MM.1S (cell line): ENCODE measurements around the gene WFIKKN2.
A peak's percentile ranks its signal among the peaks of the same experiment; 100 is the strongest.

Source experiments
- DNase-seq: peaks from one replicate; pipeline ENCODE4 v3.0.0-alpha.2; 2015
- H2AFZ ChIP-seq: fragments of 300-600 bp; sonication (generic); 2 replicates; pipeline ENCODE4 v1.6.0; 2016; ENCODE audit warnings: antibody characterized with exemption, low read length
- H3F3A ChIP-seq: fragments of 300-600 bp; sonication (generic); 2 replicates; pipeline ENCODE4 v1.6.1; 2016; ENCODE audit warnings: mild to moderate bottlenecking, antibody characterized with exemption, low read length, moderate library complexity, mixed read lengths; ENCODE audit not compliant: insufficient read depth
- H3K27ac ChIP-seq: fragments of 300-600 bp; sonication (generic); 2 replicates; pipeline ENCODE4 v1.5.1; 2016; ENCODE audit warnings: mild to moderate bottlenecking, low read length
- H3K27me3 ChIP-seq: fragments of 300-600 bp; sonication (generic); replicated peaks from 2 replicates; pipeline ENCODE4 v1.6.0; 2016; ENCODE audit warnings: low read length; ENCODE audit not compliant: insufficient read depth
- H3K36me3 ChIP-seq: fragments of 300-600 bp; sonication (generic); replicated peaks from 2 replicates; pipeline ENCODE4 v1.6.1; 2016; ENCODE audit warnings: mild to moderate bottlenecking, low read length, mixed read lengths; ENCODE audit not compliant: insufficient read depth
- H3K4me1 ChIP-seq: fragments of 300-600 bp; sonication (generic); 2 replicates; pipeline ENCODE4 v1.6.1; 2016; ENCODE audit warnings: low read length, mixed read lengths
- H3K4me2 ChIP-seq: fragments of 300-600 bp; sonication (generic); 2 replicates; pipeline ENCODE4 v1.6.0; 2016; ENCODE audit warnings: low read depth, low read length
- H3K4me3 ChIP-seq: fragments of 300-600 bp; sonication (generic); 2 replicates; pipeline ENCODE4 v1.5.1; 2016; ENCODE audit warnings: low read length, mixed read lengths
- H3K79me2 ChIP-seq: fragments of 300-600 bp; sonication (generic); 2 replicates; pipeline ENCODE4 v1.6.1; 2016; ENCODE audit warnings: mixed run types, low read length, mixed read lengths
- H3K9ac ChIP-seq: fragments of 300-600 bp; sonication (generic); 2 replicates; pipeline ENCODE4 v1.6.1; 2016; ENCODE audit warnings: low read length, mixed read lengths
- H3K9me2 ChIP-seq: fragments of 300-600 bp; sonication (generic); replicated peaks from 2 replicates; pipeline ENCODE4 v1.6.1; 2016; ENCODE audit warnings: mild to moderate bottlenecking, low read length, mixed read lengths; ENCODE audit not compliant: insufficient read depth
- H3K9me3 ChIP-seq: fragments of 300-600 bp; sonication (generic); replicated peaks from 2 replicates; pipeline ENCODE4 v1.6.1; 2016; ENCODE audit warnings: mild to moderate bottlenecking, low read length, mixed read lengths; ENCODE audit not compliant: insufficient read depth
- H4K20me1 ChIP-seq: fragments of 300-600 bp; sonication (generic); 2 replicates; pipeline ENCODE4 v1.6.1; 2016; ENCODE audit warnings: mild to moderate bottlenecking, low read length, moderate library complexity, mixed read lengths; ENCODE audit not compliant: insufficient read depth
- CTCF ChIP-seq: fragments of 300-600 bp; sonication (generic); IDR thresholded peaks from 2 replicates; pipeline ENCODE4 v1.5.1; 2016; ENCODE audit warnings: antibody characterized with exemption, low read length, mixed read lengths
- EZH2 ChIP-seq: fragments of 300-600 bp; sonication (generic); optimal IDR thresholded peaks from 2 replicates; pipeline ENCODE3; 2017; ENCODE audit warnings: low read depth, mild to moderate bottlenecking, antibody characterized with exemption, low read length, mixed read lengths
- EZH2phosphoT487 ChIP-seq: fragments of 300-600 bp; sonication (generic); IDR thresholded peaks from 2 replicates; pipeline ENCODE4 v1.6.1; 2018; ENCODE audit warnings: antibody characterized with exemption, low read length

Gene WFIKKN2

GRCh38 chr17:50861334-50861676 is 25.9 kb downstream of the WFIKKN2 start:
- Histone ChIP-seq H4K20me1 (no peaks in the 10 kb centered on the region), H2AFZ (no peak overlapping the region), H3K27ac (no peak overlapping the region), H3K9ac (no peak overlapping the region), H3K4me3 (no peak overlapping the region), H3K9me2 (no peaks in the 10 kb centered on the region), H3K4me1 (peaks cover 5% of the 10 kb centered on the region; the same call in 1 of the 2 replicates), H3F3A (peaks cover 12% of the 10 kb centered on the region), H3K27me3 (no peaks in the 10 kb centered on the region), H3K4me2 (no peak overlapping the region), H3K9me3 (no peaks in the 10 kb centered on the region), H3K79me2 (peaks cover 41% of the 10 kb centered on the region), H3K36me3 (peaks cover 4% of the 10 kb centered on the region; the same call in 1 of the 2 replicates)
- DNase-seq, result no peak
- TF ChIP-seq CTCF (no peak), EZH2 (no peak), EZH2phosphoT487 (no peak)

- Histone ChIP-seq H3K9me2 (no peaks in the 10 kb centered on the region), H3K9ac (no peak overlapping the region), H2AFZ (no peak overlapping the region), H3F3A (peaks cover 17% of the 10 kb centered on the region), H3K27me3 (no peaks in the 10 kb centered on the region), H4K20me1 (no peaks in the 10 kb centered on the region), H3K4me2 (no peak overlapping the region), H3K9me3 (no peaks in the 10 kb centered on the region), H3K36me3 (peaks cover 4% of the 10 kb centered on the region; the same call in 1 of the 2 replicates), H3K4me1 (peaks cover 5% of the 10 kb centered on the region; the same call in 1 of the 2 replicates), H3K4me3 (no peak overlapping the region), H3K27ac (no peak overlapping the region), H3K79me2 (peaks cover 41% of the 10 kb centered on the region)
- TF ChIP-seq CTCF (no peak), EZH2 (no peak), EZH2phosphoT487 (no peak)
- DNase-seq, result no peak
These were observed 26.6 kb downstream of the WFIKKN2 start for GRCh38 chr17:50861822-50862528.

- Histone ChIP-seq H4K20me1 (no peaks in the 10 kb centered on the region), H3K9me2 (no peaks in the 10 kb centered on the region), H3K27ac (no peak overlapping the region), H3K27me3 (no peaks in the 10 kb centered on the region), H3K4me3 (no peak overlapping the region), H3K9ac (no peak overlapping the region), H3K9me3 (no peaks in the 10 kb centered on the region), H2AFZ (no peak overlapping the region), H3K36me3 (peaks cover 4% of the 10 kb centered on the region; the same call in 1 of the 2 replicates), H3K79me2 (peaks cover 41% of the 10 kb centered on the region), H3K4me1 (peaks cover 8% of the 10 kb centered on the region), H3K4me2 (no peak overlapping the region), H3F3A (peaks cover 25% of the 10 kb centered on the region)
- TF ChIP-seq CTCF, result peak; percentile 65
- no peak for TF ChIP-seq EZH2
- peak; percentile 38 for DNase-seq
These were observed 27.9 kb downstream of the WFIKKN2 start for GRCh38 chr17:50863221-50863843.
